Small intestine (tissue), 7 donors: ENCODE measurements around the gene IQCN. TPM values are rescaled to one million over a fixed set of nuclear protein-coding genes. Genes with fewer than 3 reads are reported as not detected.

Experiments
- DNase-seq, 2 donors: peaks; one replicate each; pipeline versions ENCODE4 v3.0.0 to v3.0.0-alpha.2; 2013
- FAIRE-seq: peaks from 2 replicates; lab custom pipeline; 2012; peaks lifted over from hg19 to GRCh38; lab: Jason Lieb, UNC
- H3K27ac ChIP-seq, 3 donors: one replicate each; pipeline ENCODE4 v1.5.1; 2013; ENCODE audit warnings: low read length in 2 of 3, mild to moderate bottlenecking in 2 of 3, control low read depth in 1 of 3, inconsistent platforms in 1 of 3, low read depth in 1 of 3, moderate library complexity in 1 of 3
- H3K27me3 ChIP-seq, 3 donors: one replicate each; pipeline ENCODE4 v1.6.1; 2013; ENCODE audit warnings: low read length in 3 of 3, inconsistent platforms in 1 of 3; ENCODE audit not compliant: control insufficient read depth in 3 of 3, insufficient read depth in 3 of 3
- H3K36me3 ChIP-seq, 3 donors: one replicate each; pipeline ENCODE4 v1.6.1; 2013; ENCODE audit warnings: low read length in 3 of 3, inconsistent platforms in 1 of 3, low read depth in 1 of 3, mild to moderate bottlenecking in 1 of 3, moderate library complexity in 1 of 3; ENCODE audit not compliant: control insufficient read depth in 3 of 3, insufficient read depth in 2 of 3
- H3K4me1 ChIP-seq, 3 donors: one replicate each; pipeline ENCODE4 v1.6.1; 2013; ENCODE audit warnings: low read length in 2 of 3, inconsistent platforms in 1 of 3, low read depth in 1 of 3, mild to moderate bottlenecking in 1 of 3, moderate library complexity in 1 of 3; ENCODE audit not compliant: control insufficient read depth in 3 of 3, insufficient read depth in 2 of 3
- H3K4me3 ChIP-seq, 3 donors: one replicate each; pipeline ENCODE4 v1.5.1; 2013; ENCODE audit warnings: low read length in 3 of 3, control low read depth in 1 of 3, inconsistent platforms in 1 of 3, low read depth in 1 of 3, mild to moderate bottlenecking in 1 of 3, moderate library complexity in 1 of 3
- H3K9me3 ChIP-seq, 2 donors: one replicate each; pipeline ENCODE4 v1.6.1; 2013; ENCODE audit warnings: low read depth in 1 of 2, low read length in 1 of 2; ENCODE audit not compliant: control insufficient read depth in 2 of 2, insufficient read depth in 1 of 2
- WGBS, 3 donors: extraction: QIAGEN DNeasy Blood & Tissue Kit; methylation state at CpG; one replicate each; pipeline ENCODE4 v1.1.7; 2013; 5-methylcytosine and 5-hydroxymethylcytosine counted together
- polyA plus RNA-seq, 4 donors: library from polyadenylated mRNA; stranded (reverse) in 3 of 4; unstranded in 1 of 4; fragments of 200-250 nt in 3 of 4; fragments of 120-200 nt in 1 of 4; gene quantifications; one replicate each; pipeline versions ENCODE4 v1.2.1 to v1.2.3, GENCODE V29; 2013
- donor health status: healthy with polysubstance abuse.
- donor health status: control.
- donor health status: control.
- donor health status: Bipolar disorder and iron deficiency.
- donor health status: healthy.

The IQCN gene
- polyA plus RNA-seq, 4 donors, result 1.5 to 15.2 (median 4.9) TPM

- no peak for FAIRE-seq
Observed at GRCh38 chr19:18271433-18271841, 2.8 kb downstream of the IQCN start.

GRCh38 chr19:18270326-18270725 lies 3.9 kb downstream of the IQCN start:
- H3K27me3 ChIP-seq, result no peaks in the 10 kb centered on the region
- no peak for DNase-seq
- no peaks in the 10 kb centered on the region for H3K9me3 ChIP-seq
- H3K27ac ChIP-seq, result no peak overlapping the region
- H3K4me3 ChIP-seq, result no peak overlapping the region
- peaks cover 0 to 15% (median 0%) of the 10 kb centered on the region in 3 donors for H3K4me1 ChIP-seq
- no peak for FAIRE-seq
- WGBS, 3 donors, result 87 to 93% (median 92%) methylated on average over 9 of the region's 9 CpGs
- H3K36me3 ChIP-seq, result peaks cover 0 to 57% (median 9%) of the 10 kb centered on the region in 3 donors

More at GRCh38 chr19:18271433-18271841, 2.8 kb downstream of the IQCN start:
- no peaks in the 10 kb centered on the region for H3K9me3 ChIP-seq
- WGBS, 3 donors, result 59 to 75% (median 70%) methylated on average over 6 of the region's 6 CpGs
- no peak overlapping the region for H3K4me3 ChIP-seq
- peak in 1 of 2 donors; percentile 36 for DNase-seq
- H3K27me3 ChIP-seq, result no peaks in the 10 kb centered on the region
- no peak overlapping the region for H3K27ac ChIP-seq
- peaks cover 0 to 25% (median 0%) of the 10 kb centered on the region in 3 donors for H3K4me1 ChIP-seq
- H3K36me3 ChIP-seq, result peaks cover 0 to 57% (median 6%) of the 10 kb centered on the region in 3 donors

- DNase-seq (no peak), FAIRE-seq (no peak)
- no peaks in the 10 kb centered on the region for H3K9me3 ChIP-seq
- peaks cover 0 to 59% (median 9%) of the 10 kb centered on the region in 3 donors for H3K36me3 ChIP-seq
- no peak overlapping the region for H3K4me3 ChIP-seq
- H3K27me3 ChIP-seq, result no peaks in the 10 kb centered on the region
- 74 to 96% (median 94%) methylated on average over 2 of the region's 2 CpGs for WGBS, 3 donors
- no peak overlapping the region for H3K27ac ChIP-seq
- peaks cover 0 to 4% (median 0%) of the 10 kb centered on the region in 3 donors for H3K4me1 ChIP-seq
Observed at GRCh38 chr19:18269070-18269723, 5.1 kb downstream of the IQCN start.

DNA sequence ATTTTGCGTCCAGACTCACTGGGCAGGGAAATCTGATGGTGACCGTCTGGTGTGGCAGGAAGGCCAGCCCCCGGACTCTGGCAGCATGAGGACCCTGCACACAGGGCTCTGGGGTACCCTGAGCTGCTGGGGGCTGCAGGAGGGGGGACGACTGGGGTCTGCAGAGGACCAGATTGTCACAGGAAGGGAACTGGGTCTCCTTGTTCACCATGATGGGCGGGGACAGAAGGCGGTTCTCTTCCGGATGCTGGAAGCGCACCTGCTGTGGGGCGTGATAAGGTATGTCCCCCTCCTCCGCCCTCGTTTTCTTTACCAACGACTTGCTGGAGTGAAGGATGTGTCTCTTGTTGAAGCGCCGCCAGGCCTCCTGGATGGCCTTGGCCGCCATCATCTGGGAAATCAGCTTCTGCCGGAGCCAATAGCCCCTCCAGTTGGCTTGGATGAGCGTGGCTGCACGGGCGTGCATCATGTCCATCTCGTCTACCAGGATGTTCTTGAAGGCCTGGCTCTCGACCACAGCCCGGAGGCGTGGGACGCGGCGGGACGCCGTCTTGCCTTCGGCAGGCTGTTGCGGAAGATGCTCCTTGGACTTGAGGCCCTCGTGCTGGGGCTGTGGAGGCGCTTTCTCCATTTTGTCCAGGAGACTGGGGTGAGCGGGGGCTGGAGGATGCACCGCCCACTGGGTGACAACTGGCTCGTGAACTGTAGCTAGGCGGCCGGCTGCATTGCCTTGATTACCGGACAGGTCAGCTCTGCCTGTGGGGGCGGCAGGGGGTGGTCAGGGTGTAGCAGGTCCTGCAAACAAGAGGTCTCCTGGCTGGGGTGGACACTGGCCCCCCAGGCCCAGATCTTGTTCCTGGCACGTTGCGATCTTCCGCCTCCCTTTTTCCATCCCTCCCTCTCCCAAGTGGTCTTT lies 7.2 kb downstream of the IQCN start:
- FAIRE-seq, result no peak
- Histone ChIP-seq H3K36me3 (peaks cover 0 to 68% (median 9%) of the 10 kb centered on the region in 3 donors), H3K27me3 (no peaks in the 10 kb centered on the region), H3K4me1 (no peaks in the 10 kb centered on the region), H3K9me3 (no peaks in the 10 kb centered on the region), H3K4me3 (no peak overlapping the region), H3K27ac (no peak overlapping the region)
- peak in 1 of 2 donors; percentile 5 for DNase-seq
- WGBS, 3 donors, result 92 to 93% (median 93%) methylated on average over 42 of the region's 42 CpGs

DNA sequence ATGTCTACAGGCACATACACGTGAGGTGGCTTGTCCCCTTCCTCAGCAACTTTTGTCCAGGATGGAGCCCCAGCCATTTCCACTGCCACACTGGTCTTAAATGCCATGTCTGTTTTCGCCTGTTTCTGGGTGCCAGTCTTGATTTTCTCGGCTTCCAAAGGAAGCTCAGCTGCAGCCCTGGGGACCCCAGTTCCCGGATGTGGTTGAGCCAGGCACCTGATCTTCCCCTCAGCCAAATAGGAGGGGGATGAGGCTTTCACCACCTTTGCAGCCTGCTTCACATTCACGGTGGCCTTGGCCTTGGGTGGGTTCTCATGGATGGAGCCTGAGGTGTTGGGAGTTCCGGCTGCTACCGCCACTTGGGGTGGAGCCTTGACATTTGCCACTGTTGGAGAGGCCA lies 8.7 kb downstream of the IQCN start:
- H3K36me3 ChIP-seq, result peaks cover 0 to 68% (median 9%) of the 10 kb centered on the region in 3 donors
- 90 to 94% (median 93%) methylated on average over 7 of the region's 7 CpGs for WGBS, 3 donors
- H3K4me3 ChIP-seq, result no peak overlapping the region

GRCh38 chr19:18264971-18265540 lies 9.2 kb downstream of the IQCN start:
- peak in 1 of 2 donors; percentile 6 for DNase-seq
- H3K27ac ChIP-seq, result no peak overlapping the region
- WGBS, 3 donors, result 89 to 92% (median 91%) methylated on average over 22 to 23 of the region's 23 CpGs
- H3K9me3 ChIP-seq, result no peaks in the 10 kb centered on the region
- H3K4me3 ChIP-seq, result no peak overlapping the region
- no peaks in the 10 kb centered on the region for H3K4me1 ChIP-seq
- FAIRE-seq, result no peak
- H3K36me3 ChIP-seq, result peaks cover 0 to 72% (median 9%) of the 10 kb centered on the region in 3 donors
- no peaks in the 10 kb centered on the region for H3K27me3 ChIP-seq

More for the DNA sequence above, 8.7 kb downstream of the IQCN start:
- Histone ChIP-seq H3K27me3 (no peaks in the 10 kb centered on the region), H3K4me1 (no peaks in the 10 kb centered on the region), H3K27ac (no peak overlapping the region), H3K9me3 (no peaks in the 10 kb centered on the region)
- no peak for FAIRE-seq
- no peak for DNase-seq

GRCh38 chr19:18264137-18264854 lies 10.0 kb downstream of the IQCN start:
- H3K27me3 ChIP-seq, result no peaks in the 10 kb centered on the region
- no peaks in the 10 kb centered on the region for H3K9me3 ChIP-seq
- no peak overlapping the region for H3K4me3 ChIP-seq
- FAIRE-seq (no peak), DNase-seq (no peak)
- 88 to 91% (median 91%) methylated on average over 23 of the region's 23 CpGs for WGBS, 3 donors
- H3K36me3 ChIP-seq, result peaks cover 0 to 73% (median 9%) of the 10 kb centered on the region in 3 donors
- H3K27ac ChIP-seq, result no peak overlapping the region
- no peaks in the 10 kb centered on the region for H3K4me1 ChIP-seq
